Astrocyte of the spinal cord (primary cell): ENCODE results near the gene RAD23A.
"Not testable (repeated sequence)": the region's sequence is repeated elsewhere in the genome, so short reads cannot be mapped to it uniquely, and the experiment has no call there.

Source experiments
- DNase-seq: peaks from one replicate; pipeline ENCODE4 v3.0.0; 2011; ENCODE audit warnings: low read depth, low spot score
- H3K4me3 ChIP-seq: 2 replicates; pipeline ENCODE4 v1.5.1; 2011; ENCODE audit warnings: low read depth, mild to moderate bottlenecking, low read length, moderate library complexity
- in situ Hi-C: cut with HindIII; loops from 2 replicates; pipeline ENCODE4 v1.10.0; 2017; ENCODE audit warnings: low sequenced_read_pairs
- TF ChIP-seq, protein P1 (sequence below): IDR thresholded peaks from 2 replicates; pipeline ENCODE4 v1.5.1; 2012; ENCODE audit warnings: low read depth, mild to moderate bottlenecking, low read length, inconsistent platforms

The RAD23A gene

DNA sequence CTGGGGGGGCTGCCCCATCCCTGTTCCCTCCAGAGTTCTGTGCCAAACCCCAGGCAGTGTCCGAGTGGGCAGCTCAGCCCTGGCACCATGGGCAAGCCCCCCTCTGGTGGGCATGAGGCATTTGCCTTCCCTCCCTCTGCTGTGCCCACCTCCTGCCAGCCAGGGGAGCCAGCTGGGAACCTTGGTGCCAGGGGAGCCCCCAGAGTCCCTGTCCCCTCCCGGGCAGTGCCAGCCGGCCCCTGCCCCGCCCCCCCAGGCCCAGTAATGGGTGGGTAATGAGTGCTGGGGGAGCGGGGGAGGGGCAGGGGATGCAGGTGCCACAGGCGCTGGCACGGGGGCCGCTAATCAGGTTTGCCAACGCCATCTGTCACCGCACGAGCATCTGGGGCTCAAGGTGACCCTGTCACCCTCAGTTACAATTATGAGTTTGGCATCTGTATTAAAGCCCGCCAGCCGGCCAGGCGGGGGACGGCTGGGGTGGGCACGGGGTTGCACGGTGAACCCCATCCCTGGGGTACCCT lies 29.6 kb downstream of the RAD23A start:
- in situ Hi-C loops = no loop called here
- TF ChIP-seq, protein P1, sequence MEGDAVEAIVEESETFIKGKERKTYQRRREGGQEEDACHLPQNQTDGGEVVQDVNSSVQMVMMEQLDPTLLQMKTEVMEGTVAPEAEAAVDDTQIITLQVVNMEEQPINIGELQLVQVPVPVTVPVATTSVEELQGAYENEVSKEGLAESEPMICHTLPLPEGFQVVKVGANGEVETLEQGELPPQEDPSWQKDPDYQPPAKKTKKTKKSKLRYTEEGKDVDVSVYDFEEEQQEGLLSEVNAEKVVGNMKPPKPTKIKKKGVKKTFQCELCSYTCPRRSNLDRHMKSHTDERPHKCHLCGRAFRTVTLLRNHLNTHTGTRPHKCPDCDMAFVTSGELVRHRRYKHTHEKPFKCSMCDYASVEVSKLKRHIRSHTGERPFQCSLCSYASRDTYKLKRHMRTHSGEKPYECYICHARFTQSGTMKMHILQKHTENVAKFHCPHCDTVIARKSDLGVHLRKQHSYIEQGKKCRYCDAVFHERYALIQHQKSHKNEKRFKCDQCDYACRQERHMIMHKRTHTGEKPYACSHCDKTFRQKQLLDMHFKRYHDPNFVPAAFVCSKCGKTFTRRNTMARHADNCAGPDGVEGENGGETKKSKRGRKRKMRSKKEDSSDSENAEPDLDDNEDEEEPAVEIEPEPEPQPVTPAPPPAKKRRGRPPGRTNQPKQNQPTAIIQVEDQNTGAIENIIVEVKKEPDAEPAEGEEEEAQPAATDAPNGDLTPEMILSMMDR = no peak
- H3K4me3 ChIP-seq = no peak overlapping the region
- no peak for DNase-seq

DNA sequence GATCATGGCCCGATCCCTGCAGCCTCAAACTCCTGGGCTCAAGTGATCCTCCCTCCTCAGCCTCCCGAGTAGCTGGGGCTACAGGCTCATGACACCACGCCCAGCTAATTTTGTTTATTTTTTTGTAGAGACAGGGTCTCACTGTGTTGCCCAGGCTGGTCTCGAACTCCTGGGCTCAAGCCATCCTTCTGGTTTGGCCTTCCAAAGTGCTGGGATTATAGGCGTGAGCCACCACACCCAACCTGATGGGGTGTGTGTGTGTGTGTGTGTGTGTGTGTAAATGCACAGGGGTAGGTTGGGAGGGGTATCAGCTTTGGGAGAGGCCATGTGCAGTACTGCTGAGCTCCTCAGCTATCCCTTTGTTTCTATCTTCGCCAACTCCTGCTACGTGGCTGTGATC lies 30.4 kb downstream of the RAD23A start:
- DNase-seq, in situ Hi-C loops, H3K4me3 ChIP-seq: not testable (repeated sequence)

DNA sequence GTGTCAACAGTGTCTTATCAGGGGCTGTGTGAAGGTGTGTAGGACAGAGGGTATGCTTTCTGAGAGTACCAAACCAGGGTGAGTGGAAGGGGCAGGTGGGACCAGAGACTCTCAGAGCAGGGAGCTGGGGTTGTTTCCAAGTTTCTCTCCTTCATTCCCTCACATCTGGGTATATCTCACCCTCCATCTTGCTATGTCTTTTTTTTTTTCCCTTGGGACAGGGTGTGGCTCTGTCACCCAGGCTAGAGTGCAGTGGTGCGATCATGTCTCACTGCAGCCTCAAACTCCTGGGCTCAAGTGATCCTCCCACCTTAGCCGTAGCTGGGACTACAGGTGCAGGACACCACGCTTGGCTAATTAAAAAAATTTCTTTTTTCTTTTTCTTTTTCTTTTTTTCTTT lies 34.3 kb downstream of the RAD23A start:
- TF ChIP-seq, protein P1 = no peak
- DNase-seq = no peak
- no peak overlapping the region for H3K4me3 ChIP-seq
- in situ Hi-C loops = no loop called here

DNA sequence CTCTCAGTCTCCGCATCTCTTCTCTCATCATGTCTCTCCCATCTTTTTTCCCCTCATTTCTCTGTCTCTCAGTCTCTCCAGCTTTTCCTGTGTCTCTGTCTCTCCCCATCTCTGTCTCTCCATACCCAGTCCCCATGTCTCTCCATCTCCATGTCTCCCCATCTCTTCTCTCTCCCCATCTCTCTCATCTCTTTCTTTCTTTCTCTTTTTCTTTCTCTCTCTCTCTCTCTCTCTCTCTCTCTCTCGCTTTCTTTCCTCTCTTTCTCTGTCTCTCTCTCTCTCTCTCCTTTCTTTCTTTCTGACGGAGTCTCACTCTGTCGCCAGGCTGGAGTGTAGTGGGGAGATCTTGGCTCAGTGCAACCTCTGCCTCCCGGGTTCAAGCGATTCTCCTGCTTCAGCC lies 37.0 kb downstream of the RAD23A start:
- TF ChIP-seq, protein P1 = no peak
- no peak overlapping the region for H3K4me3 ChIP-seq
- DNase-seq = no peak
- in situ Hi-C loops = no loop called here

DNA sequence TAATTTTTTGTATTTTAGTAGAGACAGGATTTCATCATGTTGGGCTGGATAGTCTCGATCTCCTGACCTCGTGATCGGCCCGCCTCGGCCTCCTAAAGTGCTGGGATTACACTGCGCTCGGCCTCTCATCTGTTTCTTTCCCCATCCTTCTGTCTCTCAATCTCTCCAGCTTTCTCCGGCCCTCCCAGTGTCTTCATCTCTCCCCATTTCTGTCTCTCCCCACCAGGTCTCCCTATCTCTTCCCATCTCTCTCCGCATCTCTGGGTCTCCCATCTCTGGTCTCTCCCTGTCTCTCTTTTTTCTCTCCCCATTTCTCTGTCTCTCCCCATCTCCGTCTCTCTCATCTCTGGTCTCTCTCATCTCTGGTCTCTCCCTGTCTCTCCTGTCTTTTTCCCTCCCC lies 37.4 kb downstream of the RAD23A start:
- in situ Hi-C loops = no loop called here
- peak overlapping the region; percentile 32 for H3K4me3 ChIP-seq
- TF ChIP-seq, protein P1 = no peak

DNA sequence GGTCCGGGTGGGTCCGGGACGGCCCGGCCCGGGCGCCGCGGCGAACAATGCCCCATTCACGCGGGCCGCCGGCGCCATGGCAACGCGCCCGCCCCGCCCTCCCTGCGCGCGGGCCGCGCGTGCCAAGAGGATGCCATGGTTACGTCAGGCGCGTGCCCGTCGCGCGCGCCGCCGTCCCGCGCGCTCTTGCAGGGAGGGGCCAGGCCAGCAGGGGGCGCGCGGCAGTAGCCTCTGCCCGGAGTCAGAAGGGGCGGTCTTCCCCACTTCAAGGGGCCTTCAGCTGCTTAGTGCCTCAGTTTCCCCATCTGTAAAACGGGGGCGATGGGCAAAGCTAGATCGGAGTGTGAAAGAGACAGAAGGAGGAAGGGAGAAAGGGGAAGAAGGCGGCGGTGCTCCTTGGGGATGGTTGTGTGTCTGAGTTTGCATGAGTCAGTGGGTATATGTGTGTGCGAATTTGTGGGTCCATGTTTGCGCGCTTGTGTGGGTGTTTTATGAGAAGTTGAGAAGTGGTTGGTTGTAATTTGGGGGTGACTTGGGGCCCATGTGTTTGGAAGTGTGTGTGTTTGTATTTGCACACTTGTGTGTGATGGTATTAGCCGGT lies 38.0 kb downstream of the RAD23A start:
- DNase-seq = peak; percentile 80
- in situ Hi-C loops = no loop called here
- H3K4me3 ChIP-seq = peak overlapping the region; percentile 32

More for the DNA sequence above, 37.4 kb downstream of the RAD23A start:
- no peak for DNase-seq

DNA sequence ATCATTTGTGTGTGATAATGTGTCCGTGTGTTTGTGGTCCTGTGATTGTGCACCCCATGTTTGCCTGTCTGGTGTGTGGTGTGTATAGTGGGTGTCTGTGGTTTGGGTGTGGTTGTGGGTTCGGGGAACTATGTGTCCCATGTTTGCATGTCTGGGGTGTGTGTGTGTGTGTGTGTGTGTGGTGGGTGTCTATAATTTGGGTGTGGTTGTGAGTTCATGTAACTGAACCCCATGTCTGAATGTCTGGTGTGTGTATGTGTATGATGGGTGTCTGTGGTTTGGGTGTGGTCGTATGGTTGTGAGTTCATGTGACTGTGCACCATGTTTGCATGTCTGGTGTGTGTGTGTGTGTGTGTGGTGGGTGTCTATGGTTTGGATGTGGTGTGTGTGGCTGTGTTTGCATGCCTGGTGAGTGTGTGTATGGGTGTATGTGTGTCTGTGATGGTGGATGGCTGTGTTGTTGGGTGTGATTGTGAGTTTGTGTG lies 38.5 kb downstream of the RAD23A start:
- no peak for DNase-seq
- TF ChIP-seq, protein P1 = no peak
- in situ Hi-C loops = no loop called here
- no peak overlapping the region for H3K4me3 ChIP-seq

More for the DNA sequence above, 38.0 kb downstream of the RAD23A start:
- TF ChIP-seq, protein P1 = peak; percentile 79
